Liver (tissue), 9 donors: Measurements from ENCODE around the gene TTLL5. TPM values are rescaled to one million over a fixed set of nuclear protein-coding genes. Genes with fewer than 3 reads are reported as not detected.

Experiments used
- DNase-seq: peaks from one replicate; pipeline ENCODE4 v3.0.0-alpha.2; 2017; ENCODE audit warnings: low spot score
- H3K27ac ChIP-seq, 2 donors: one replicate each; pipeline ENCODE4 v1.7.0; 2013; ENCODE audit warnings: inconsistent platforms in 2 of 2, low read length in 2 of 2, control low read depth in 1 of 2, low read depth in 1 of 2, mild to moderate bottlenecking in 1 of 2
- H3K27me3 ChIP-seq, 4 donors: one replicate each; pipeline versions ENCODE4 v1.6.1 to v1.7.0; 2013; ENCODE audit warnings: low read length in 3 of 4, inconsistent platforms in 1 of 4, mild to moderate bottlenecking in 1 of 4, moderate library complexity in 1 of 4; ENCODE audit not compliant: control insufficient read depth in 4 of 4, insufficient read depth in 4 of 4
- H3K36me3 ChIP-seq, 4 donors: one replicate each; pipeline versions ENCODE4 v1.6.1 to v1.7.0; 2013; ENCODE audit warnings: low read length in 3 of 4, mild to moderate bottlenecking in 3 of 4, low read depth in 1 of 4, moderate library complexity in 1 of 4; ENCODE audit not compliant: control insufficient read depth in 4 of 4, insufficient read depth in 3 of 4
- H3K4me1 ChIP-seq, 4 donors: one replicate each; pipeline versions ENCODE4 v1.6.1 to v1.7.0; 2013; ENCODE audit warnings: low read length in 3 of 4, mild to moderate bottlenecking in 3 of 4, moderate library complexity in 1 of 4; ENCODE audit not compliant: control insufficient read depth in 4 of 4, insufficient read depth in 4 of 4
- H3K4me3 ChIP-seq, 3 donors: one replicate each; pipeline versions ENCODE4 v1.6.1 to v1.7.0; 2013; ENCODE audit warnings: low read length in 3 of 3, control low read depth in 1 of 3, low read depth in 1 of 3, mild to moderate bottlenecking in 1 of 3
- H3K9ac ChIP-seq, 2 donors: one replicate each; pipeline ENCODE4 v1.7.0; 2013; ENCODE audit warnings: low read length in 2 of 2, mild to moderate bottlenecking in 2 of 2, moderate library complexity in 2 of 2, control low read depth in 1 of 2, low read depth in 1 of 2
- H3K9me3 ChIP-seq, 4 donors: one replicate each; pipeline versions ENCODE4 v1.6.1 to v1.7.0; 2013; ENCODE audit warnings: low read length in 3 of 4; ENCODE audit not compliant: control insufficient read depth in 4 of 4
- ATF3 ChIP-seq: IDR thresholded peaks from 2 replicates; pipeline ENCODE4 v1.6.1; 2016; ENCODE audit warnings: antibody characterized with exemption
- EGR1 ChIP-seq, 2 donors: IDR thresholded peaks; 2 replicates each; pipeline ENCODE4 v1.6.1; 2016 to 2018; ENCODE audit warnings: antibody characterized with exemption in 2 of 2, low read depth in 2 of 2
- FOXA1 ChIP-seq: IDR thresholded peaks from 2 replicates; pipeline ENCODE4 v1.6.1; 2016; ENCODE audit warnings: antibody characterized with exemption
- FOXA2 ChIP-seq: IDR thresholded peaks from 2 replicates; pipeline ENCODE4 v1.6.1; 2016; ENCODE audit warnings: antibody characterized with exemption
- GABPA ChIP-seq, 2 donors: IDR thresholded peaks in 1 of 2; conservative IDR thresholded peaks in 1 of 2; 2 replicates each; pipeline ENCODE4 v1.6.1; 2016; ENCODE audit warnings: antibody characterized with exemption in 2 of 2, mild to moderate bottlenecking in 1 of 2, moderate library complexity in 1 of 2
- HNF4A ChIP-seq, 2 donors: conservative IDR thresholded peaks; 2 replicates each; pipeline ENCODE4 v1.6.1; 2016; ENCODE audit warnings: antibody characterized with exemption in 2 of 2, mild to moderate bottlenecking in 2 of 2
- HNF4G ChIP-seq: IDR thresholded peaks from 2 replicates; pipeline ENCODE4 v1.6.1; 2016; ENCODE audit warnings: antibody characterized with exemption
- JUND ChIP-seq, 2 donors: IDR thresholded peaks; 2 replicates each; pipeline ENCODE4 v1.6.1; 2016; ENCODE audit warnings: antibody characterized with exemption in 2 of 2
- MAX ChIP-seq: IDR thresholded peaks from 2 replicates; pipeline ENCODE4 v1.6.1; 2016; ENCODE audit warnings: antibody characterized with exemption
- NR2F2 ChIP-seq: IDR thresholded peaks from 2 replicates; pipeline ENCODE4 v1.6.1; 2016; ENCODE audit warnings: antibody characterized with exemption
- RAD21 ChIP-seq, 2 donors: IDR thresholded peaks; 2 replicates each; pipeline ENCODE4 v1.6.1; 2016; ENCODE audit warnings: antibody characterized with exemption in 2 of 2, mild to moderate bottlenecking in 2 of 2
- RXRA ChIP-seq, 2 donors: IDR thresholded peaks; 2 replicates each; pipeline ENCODE4 v1.6.1; 2017 to 2018; ENCODE audit warnings: antibody characterized with exemption in 2 of 2, mild to moderate bottlenecking in 1 of 2
- SP1 ChIP-seq: IDR thresholded peaks from 2 replicates; pipeline ENCODE4 v1.6.1; 2018; ENCODE audit warnings: antibody characterized with exemption, mild to moderate bottlenecking
- TAF1 ChIP-seq: conservative IDR thresholded peaks from 2 replicates; pipeline ENCODE4 v1.6.1; 2016; ENCODE audit warnings: antibody characterized with exemption, mild to moderate bottlenecking
- YY1 ChIP-seq: IDR thresholded peaks from 2 replicates; pipeline ENCODE4 v1.6.1; 2016; ENCODE audit warnings: antibody characterized with exemption, mild to moderate bottlenecking
- WGBS: extraction: QIAGEN DNeasy Blood & Tissue Kit; methylation state at CpG from one replicate; pipeline ENCODE4 v1.1.7; 2013; 5-methylcytosine and 5-hydroxymethylcytosine counted together
- polyA plus RNA-seq, 2 donors: library from polyadenylated mRNA; stranded (reverse) in 1 of 2; unstranded in 1 of 2; fragments of 200-250 nt in 1 of 2; fragments of >200 nt in 1 of 2; fragmentation: Nextera tagmentation in 1 of 2; extraction: Ambion mirVana in 1 of 2; gene quantifications; one replicate each; pipeline versions ENCODE4 v1.2.1 to v1.2.3, GENCODE V29; 2013 to 2015
- total RNA-seq, 2 donors: library from RNA; depleted of rRNA; stranded (reverse); fragments of >200 nt; gene quantifications; one replicate each; pipeline ENCODE4 v1.2.3, GENCODE V29; 2014
- TF ChIP-seq, protein P1 (sequence below): fragments of 150-350 bp; IDR thresholded peaks from 2 replicates; pipeline ENCODE4 v1.5.1; 2017; ENCODE audit warnings: improper control_type of control experiment, low read depth, low read length; ENCODE audit not compliant: missing input control
- TF ChIP-seq, protein P2 (sequence below): IDR thresholded peaks from 2 replicates; pipeline ENCODE4 v1.6.1; 2016; ENCODE audit warnings: antibody characterized with exemption
- TF ChIP-seq, protein P3 (sequence below): IDR thresholded peaks from 2 replicates; pipeline ENCODE4 v1.6.1; 2016; ENCODE audit warnings: antibody characterized with exemption, mild to moderate bottlenecking
- donor health status: healthy.
- donor health status: healthy.
- donor health status: healthy.
- donor health status: healthy.
- donor health status: healthy.

TTLL5 gene
- total and polyA plus RNA-seq, 4 donors, result 4.3 to 14.2 (median 9.8) TPM

DNA sequence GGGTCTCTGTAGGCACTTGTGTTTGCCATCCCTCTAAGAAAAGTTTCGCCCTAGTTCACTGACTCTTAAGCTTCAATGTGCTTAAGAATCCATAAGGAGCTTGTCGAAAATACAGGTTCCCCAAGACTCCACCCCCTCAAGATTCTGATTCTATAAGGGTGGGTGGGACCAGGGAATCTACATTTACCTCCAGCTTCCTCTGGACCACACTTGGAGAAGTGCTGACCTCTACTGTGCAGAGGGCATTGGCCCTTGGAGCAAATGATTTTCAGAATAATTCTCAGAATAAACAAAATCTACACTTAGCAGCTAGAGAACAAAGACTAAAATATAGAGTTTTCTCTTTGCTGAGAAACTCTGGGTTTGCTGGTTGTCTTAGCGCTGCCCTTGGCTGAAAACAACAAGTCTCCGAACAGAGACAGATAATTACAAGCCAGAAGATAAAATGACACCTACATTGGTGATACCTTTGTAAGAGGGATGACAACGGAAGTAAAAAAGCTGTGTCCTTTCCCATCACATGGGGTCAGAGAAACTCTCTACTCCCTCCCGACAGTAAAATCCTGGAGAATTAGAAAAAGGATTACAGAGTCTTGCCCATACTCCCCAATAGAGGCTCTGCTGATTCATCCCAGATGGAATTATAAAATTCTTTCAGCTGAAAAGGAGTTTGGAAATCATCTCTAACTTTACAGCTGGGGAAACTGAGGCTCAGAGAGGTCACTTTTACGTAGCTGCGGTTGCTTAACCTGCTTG is 316.0 kb downstream of the TTLL5 start (continued):
- TF ChIP-seq EGR1 (IDR thresholded peaks at IDR 0.05; ENCODE audit: low read depth in 2 of 2) (no peak), RAD21 (IDR thresholded peaks at IDR 0.05) (no peak), RXRA (IDR thresholded peaks at IDR 0.05) (no peak), YY1 (no peak), FOXA1 (no peak)

DNA sequence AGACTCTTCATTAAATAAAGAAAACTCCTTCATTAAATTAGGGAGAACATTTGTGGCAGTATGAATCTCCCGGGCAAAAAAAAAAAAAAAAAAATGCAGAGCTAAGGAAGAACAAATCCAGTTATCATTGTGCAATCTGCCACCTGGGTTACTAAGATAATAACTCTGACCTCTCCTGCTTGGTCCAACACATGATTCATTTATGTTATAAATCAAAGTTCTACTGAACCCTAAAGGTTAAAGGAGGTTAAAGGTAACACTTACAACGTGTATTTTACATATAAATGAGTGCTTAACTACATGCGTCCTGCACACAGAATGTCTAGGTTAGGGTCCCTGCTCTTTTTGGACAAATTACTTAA is 316.5 kb downstream of the TTLL5 start:
- peaks cover 0 to 33% (median 12%) of the 10 kb centered on the region in 4 donors for H3K4me1 ChIP-seq
- no peak overlapping the region for H3K9ac ChIP-seq
- 36% methylated on average over 3 of the region's 3 CpGs for WGBS
- H3K9me3 ChIP-seq, result no peaks in the 10 kb centered on the region
- TF ChIP-seq NR2F2 (no peak), YY1 (peak; percentile 32), MAX (peak; percentile 75), TAF1 (no peak), RAD21 (IDR thresholded peaks at IDR 0.05) (no peak), SP1 (peak; percentile 22), GABPA (IDR thresholded peaks at IDR 0.05 in 1 of 2, conservative IDR thresholded peaks at IDR 0.05 in 1 of 2) (no peak), RXRA (IDR thresholded peaks at IDR 0.05) (peak; percentile 68 to 87), HNF4G (no peak), ATF3 (no peak), FOXA2 (no peak), HNF4A (conservative IDR thresholded peaks at IDR 0.05) (peak; percentile 40 to 73), JUND (IDR thresholded peaks at IDR 0.05) (peak; percentile 9 to 24), FOXA1 (no peak), EGR1 (IDR thresholded peaks at IDR 0.05; ENCODE audit: low read depth in 2 of 2) (peak in 1 of 2 donors; percentile 35)
- TF ChIP-seq, protein P1, sequence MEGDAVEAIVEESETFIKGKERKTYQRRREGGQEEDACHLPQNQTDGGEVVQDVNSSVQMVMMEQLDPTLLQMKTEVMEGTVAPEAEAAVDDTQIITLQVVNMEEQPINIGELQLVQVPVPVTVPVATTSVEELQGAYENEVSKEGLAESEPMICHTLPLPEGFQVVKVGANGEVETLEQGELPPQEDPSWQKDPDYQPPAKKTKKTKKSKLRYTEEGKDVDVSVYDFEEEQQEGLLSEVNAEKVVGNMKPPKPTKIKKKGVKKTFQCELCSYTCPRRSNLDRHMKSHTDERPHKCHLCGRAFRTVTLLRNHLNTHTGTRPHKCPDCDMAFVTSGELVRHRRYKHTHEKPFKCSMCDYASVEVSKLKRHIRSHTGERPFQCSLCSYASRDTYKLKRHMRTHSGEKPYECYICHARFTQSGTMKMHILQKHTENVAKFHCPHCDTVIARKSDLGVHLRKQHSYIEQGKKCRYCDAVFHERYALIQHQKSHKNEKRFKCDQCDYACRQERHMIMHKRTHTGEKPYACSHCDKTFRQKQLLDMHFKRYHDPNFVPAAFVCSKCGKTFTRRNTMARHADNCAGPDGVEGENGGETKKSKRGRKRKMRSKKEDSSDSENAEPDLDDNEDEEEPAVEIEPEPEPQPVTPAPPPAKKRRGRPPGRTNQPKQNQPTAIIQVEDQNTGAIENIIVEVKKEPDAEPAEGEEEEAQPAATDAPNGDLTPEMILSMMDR, result no peak
- TF ChIP-seq, protein P2, sequence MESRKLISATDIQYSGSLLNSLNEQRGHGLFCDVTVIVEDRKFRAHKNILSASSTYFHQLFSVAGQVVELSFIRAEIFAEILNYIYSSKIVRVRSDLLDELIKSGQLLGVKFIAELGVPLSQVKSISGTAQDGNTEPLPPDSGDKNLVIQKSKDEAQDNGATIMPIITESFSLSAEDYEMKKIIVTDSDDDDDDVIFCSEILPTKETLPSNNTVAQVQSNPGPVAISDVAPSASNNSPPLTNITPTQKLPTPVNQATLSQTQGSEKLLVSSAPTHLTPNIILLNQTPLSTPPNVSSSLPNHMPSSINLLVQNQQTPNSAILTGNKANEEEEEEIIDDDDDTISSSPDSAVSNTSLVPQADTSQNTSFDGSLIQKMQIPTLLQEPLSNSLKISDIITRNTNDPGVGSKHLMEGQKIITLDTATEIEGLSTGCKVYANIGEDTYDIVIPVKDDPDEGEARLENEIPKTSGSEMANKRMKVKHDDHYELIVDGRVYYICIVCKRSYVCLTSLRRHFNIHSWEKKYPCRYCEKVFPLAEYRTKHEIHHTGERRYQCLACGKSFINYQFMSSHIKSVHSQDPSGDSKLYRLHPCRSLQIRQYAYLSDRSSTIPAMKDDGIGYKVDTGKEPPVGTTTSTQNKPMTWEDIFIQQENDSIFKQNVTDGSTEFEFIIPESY, result peak; percentile 54
- TF ChIP-seq, protein P3, sequence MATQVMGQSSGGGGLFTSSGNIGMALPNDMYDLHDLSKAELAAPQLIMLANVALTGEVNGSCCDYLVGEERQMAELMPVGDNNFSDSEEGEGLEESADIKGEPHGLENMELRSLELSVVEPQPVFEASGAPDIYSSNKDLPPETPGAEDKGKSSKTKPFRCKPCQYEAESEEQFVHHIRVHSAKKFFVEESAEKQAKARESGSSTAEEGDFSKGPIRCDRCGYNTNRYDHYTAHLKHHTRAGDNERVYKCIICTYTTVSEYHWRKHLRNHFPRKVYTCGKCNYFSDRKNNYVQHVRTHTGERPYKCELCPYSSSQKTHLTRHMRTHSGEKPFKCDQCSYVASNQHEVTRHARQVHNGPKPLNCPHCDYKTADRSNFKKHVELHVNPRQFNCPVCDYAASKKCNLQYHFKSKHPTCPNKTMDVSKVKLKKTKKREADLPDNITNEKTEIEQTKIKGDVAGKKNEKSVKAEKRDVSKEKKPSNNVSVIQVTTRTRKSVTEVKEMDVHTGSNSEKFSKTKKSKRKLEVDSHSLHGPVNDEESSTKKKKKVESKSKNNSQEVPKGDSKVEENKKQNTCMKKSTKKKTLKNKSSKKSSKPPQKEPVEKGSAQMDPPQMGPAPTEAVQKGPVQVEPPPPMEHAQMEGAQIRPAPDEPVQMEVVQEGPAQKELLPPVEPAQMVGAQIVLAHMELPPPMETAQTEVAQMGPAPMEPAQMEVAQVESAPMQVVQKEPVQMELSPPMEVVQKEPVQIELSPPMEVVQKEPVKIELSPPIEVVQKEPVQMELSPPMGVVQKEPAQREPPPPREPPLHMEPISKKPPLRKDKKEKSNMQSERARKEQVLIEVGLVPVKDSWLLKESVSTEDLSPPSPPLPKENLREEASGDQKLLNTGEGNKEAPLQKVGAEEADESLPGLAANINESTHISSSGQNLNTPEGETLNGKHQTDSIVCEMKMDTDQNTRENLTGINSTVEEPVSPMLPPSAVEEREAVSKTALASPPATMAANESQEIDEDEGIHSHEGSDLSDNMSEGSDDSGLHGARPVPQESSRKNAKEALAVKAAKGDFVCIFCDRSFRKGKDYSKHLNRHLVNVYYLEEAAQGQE, result no peak
- no peaks in the 10 kb centered on the region for H3K36me3 ChIP-seq
- H3K27ac ChIP-seq, result no peak overlapping the region
- no peaks in the 10 kb centered on the region for H3K27me3 ChIP-seq
- no peak for DNase-seq
- H3K4me3 ChIP-seq, result no peak overlapping the region
